GM12873 (cell line): ENCODE results near the gene WDR48.

Experiments
- CTCF ChIP-seq: IDR thresholded peaks from 2 replicates; pipeline ENCODE4 v1.5.1; 2012; ENCODE audit warnings: low read depth, mild to moderate bottlenecking, moderate library complexity, low read length, control low read depth; ENCODE audit not compliant: insufficient read depth; ENCODE audit errors: missing control alignments

WDR48 gene

GRCh38 chr3:39106851-39107387 lies 55.1 kb downstream of the WDR48 start:
- no peak for TF ChIP-seq CTCF

GRCh38 chr3:39107388-39108199 lies 55.8 kb downstream of the WDR48 start, which contains the start of the genes GORASP1 and TTC21A:
TSS of gene GORASP1 (minus strand) at chr3:39107627. CDS start at chr3:39107541, 86 bp downstream.
TSS of gene TTC21A (plus strand) at chr3:39107680. CDS start at chr3:39107838, 158 bp downstream.
- no peak for TF ChIP-seq CTCF

GRCh38 chr3:39108200-39108710 lies 56.4 kb downstream of the WDR48 start:
- no peak for TF ChIP-seq CTCF

GRCh38 chr3:39109086-39109485 lies 57.3 kb downstream of the WDR48 start:
- TF ChIP-seq CTCF, result no peak

- no peak for TF ChIP-seq CTCF
These were observed 58.3 kb downstream of the WDR48 start for GRCh38 chr3:39110041-39110639.

- TF ChIP-seq CTCF, result no peak
These were observed 60.3 kb downstream of the WDR48 start for GRCh38 chr3:39112113-39112512.

GRCh38 chr3:39112535-39112934 lies 60.7 kb downstream of the WDR48 start:
- TF ChIP-seq CTCF, result no peak
